ENCODE measurements around the gene AFF1.

- TF ChIP-seq CTCF (IDR thresholded peaks at IDR 0.05; ENCODE audit: low read length) (no peak), EZH2phosphoT487 (IDR thresholded peaks at IDR 0.05; ENCODE audit: low read length) (no peak)
Observed at GRCh38 chr4:87068583-87069021, 133.8 kb downstream of the AFF1 start.
